Measurements from ENCODE around the gene BHLHE23.
"Not testable (repeated sequence)": the region's sequence is repeated elsewhere in the genome, so short reads cannot be mapped to it uniquely, and the experiment has no call there.

Gene BHLHE23

DNA sequence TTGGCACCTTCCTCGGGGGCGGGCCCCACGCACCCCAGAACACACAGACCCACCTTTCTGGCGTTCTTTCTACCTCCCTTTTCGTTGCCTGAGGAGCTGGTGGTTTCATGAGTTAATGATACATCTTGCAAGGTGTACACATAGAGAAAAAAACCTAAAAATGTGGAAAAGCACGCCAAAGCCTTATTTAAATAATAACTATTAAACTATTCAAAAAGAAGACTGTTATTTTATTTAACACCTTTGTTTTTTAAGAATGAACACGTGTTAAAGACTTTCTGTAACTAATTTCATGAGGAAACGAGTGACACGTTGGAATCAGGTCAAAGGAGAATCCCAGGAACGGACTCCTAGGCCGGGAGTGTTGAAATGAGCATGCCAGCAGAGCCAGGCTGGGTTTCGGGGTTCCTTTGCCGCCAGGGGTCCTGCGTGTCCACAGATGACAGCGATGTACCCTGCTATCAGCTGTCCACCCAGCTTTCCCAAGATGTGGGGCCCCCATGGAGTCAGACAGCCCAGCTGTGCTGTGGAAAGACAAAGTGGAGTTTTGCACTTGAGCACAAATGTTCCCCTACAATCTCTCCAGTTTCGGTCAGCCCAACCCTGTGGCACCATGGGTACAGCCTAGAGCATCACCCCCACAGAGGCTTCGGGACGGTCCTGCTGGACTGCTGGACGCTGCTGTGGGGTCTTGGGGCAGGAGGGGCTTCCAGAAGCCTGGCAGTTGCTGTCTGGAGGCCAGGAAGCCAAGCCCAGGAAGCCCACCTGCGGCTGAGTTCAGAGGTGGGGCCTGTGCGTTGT, 38.2 kb downstream of the BHLHE23 start:
- intact Hi-C loops (cut with DNase I): no loop called here

DNA sequence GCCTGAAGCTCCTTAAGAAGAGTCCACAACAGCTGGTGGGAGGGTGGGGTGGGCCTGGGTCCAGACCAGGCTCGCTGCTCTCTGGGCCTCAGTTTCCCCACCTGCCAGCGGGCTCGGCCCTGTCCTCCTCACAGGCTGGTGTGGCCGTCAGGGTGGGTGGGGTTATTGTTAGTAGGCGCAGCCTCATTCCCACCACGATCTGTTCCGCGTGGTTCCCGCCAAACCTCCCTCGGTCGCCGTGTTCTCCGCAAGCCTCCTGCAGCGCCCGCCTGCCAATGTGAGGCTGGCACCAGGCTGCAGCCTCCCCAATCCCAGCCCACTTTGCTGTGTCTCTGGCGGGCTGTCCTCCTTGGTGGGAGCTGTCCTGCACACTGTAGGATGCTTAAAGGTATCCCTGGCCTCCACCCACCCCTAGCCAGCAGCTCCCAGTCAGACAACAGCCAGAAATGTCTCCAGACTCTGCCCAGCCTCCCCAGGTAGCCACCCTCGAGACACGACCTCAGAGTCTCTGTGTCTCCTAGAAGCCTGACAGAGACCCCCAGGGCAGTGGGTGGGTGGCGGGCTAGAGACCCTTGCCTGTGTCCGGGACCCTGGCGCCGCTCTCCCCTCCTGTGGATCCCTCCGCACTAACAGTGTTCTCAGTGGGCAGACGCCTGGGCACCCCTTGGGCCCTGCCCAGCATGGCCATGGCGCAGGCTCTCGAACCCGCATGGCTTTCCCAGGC, 39.0 kb downstream of the BHLHE23 start:
- intact Hi-C loops (cut with DNase I): no loop called here
- no peak for DNase-seq

More for the DNA sequence above, 38.2 kb downstream of the BHLHE23 start:
- no peak for DNase-seq

DNA sequence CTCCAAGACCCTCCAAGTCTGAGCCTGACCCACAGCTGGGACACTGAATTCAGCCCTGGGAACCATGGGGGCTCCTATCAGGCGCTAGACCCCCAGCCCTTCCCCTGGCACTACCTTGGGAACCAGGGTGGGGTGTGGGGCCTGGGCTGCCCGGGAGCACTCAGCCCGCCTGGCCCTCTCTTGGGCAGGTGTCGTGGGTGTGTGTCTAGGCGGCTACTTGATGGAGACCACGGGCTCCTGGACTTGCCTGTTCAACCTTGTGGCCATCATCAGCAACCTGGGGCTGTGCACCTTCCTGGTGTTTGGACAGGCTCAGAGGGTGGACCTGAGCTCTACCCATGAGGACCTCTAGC, 39.6 kb downstream of the BHLHE23 start:
- intact Hi-C loops (cut with DNase I): no loop called here
- no peak for DNase-seq

DNA sequence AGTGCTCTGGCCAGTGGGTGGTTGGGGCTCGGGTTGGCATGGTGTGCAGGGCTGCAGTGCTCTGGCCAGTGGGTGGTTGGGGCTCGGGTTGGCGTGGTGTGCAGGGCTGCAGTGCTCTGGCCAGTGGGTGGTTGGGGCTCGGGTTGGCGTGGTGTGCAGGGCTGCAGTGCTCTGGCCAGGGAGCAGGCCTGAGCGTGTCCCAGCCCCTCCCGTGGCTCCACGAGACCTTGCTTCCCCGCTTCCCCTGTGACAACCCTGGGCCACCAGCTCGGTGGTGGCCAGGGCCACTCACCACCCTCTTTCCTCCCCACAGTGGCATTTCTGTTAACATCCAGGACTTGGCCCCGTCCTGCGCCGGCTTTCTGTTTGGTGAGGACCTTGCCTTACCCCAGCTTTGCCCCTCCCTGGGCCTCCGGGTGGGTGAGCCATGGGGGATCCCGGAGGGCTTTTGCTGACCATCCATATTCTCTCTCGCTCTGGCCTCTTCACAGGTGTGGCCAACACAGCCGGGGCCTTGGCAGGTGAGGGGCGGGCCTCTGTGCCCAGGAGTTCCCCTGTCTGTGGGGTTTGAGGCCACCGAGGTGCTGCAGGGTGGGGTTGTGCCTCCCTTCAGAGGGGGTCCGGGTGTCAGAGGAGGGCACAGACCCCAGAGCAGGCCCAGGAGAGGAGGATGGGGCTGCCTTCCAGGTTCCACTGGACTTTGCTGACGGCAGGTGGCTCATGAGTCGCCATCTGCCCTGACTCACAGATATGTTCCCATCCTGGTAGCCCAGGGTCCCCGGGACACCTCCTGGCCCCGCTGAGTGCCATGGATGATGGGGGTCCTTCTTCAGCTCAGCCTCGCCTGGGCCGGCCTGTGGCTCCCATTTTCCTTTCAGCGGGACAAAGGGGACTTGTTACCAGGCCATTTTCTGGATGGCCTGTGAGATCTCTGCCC, 40.3 kb downstream of the BHLHE23 start:
- no peak for DNase-seq
- intact Hi-C loops (cut with DNase I): no loop called here

DNA sequence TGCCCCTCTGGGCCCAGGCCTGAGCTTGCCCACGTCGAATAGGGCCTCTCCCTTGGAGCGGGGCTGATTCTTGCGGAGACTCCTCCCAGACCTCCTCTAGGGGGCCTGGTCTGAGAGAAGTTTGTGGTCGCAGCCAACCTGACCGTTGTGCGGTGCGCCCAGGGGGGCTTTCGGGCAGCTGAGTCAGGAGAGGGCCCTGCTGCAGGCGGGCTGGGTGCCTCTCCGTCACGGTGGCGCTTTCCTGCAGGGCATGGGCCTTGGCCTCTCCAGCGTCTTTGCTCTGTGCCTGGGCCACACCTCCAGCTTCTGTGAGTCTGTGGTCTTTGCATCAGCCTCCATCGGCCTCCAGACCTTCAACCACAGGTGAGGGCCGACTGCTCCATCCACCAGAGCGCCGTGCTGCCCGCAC, 41.4 kb downstream of the BHLHE23 start:
- no peak for DNase-seq
- intact Hi-C loops (cut with DNase I): no loop called here

DNA sequence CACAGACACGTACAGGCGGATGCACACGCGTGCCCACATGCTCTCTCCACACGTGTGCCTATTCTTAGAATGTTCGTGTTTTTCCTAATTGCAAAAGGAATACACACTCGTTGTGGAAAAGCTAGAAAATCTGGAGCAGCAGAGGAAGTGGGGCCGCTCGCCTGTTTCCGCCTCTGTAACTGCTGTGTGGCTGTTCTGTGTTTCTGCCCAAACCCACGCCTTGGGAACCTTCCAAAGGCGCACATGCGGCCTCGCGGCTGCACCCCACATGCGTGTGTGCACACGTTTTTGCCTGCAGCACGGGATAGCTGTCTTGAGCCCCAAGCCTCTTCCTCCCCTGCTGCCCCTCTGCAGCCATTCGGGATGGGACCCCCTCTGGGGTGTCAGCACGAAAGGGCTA, 42.1 kb downstream of the BHLHE23 start:
- no peak for DNase-seq
- intact Hi-C loops (cut with DNase I): no loop called here

DNA sequence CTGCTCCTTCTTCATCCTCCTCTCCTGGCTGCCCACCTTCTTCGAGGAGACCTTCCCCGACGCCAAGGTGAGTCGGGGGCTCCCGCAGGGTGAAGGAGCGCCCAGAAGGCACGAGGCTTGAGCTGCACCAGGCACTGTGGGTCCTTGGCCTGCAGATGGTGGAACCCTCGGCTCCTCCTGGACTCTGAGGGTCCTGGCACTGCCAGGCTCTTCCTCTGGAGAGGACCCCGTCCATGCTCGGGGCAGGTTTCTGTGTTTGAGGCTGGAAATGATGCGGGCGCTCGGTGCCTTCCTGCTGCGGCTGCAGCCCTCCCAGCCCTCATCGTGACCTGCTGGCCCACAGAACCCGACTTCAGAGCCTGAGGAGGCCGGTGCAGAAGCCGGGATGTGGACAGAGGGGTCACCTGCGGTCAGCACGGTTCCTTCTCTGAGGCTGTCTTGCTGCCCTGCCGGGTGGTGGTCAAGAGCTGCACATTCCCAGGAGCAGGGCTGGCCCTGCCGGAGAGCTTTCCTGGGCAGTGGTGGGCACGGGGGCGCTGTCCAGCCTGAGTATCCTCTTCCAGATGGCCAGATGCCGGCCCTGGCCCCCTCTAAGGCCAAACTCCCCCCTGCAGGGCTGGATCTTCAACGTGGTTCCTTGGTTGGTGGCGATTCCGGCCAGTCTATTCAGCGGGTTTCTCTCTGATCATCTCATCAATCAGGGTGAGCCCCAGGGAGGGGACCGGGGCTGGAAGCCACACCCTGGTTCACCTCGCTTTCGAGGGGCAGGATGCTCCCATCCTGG, 43.0 kb downstream of the BHLHE23 start:
- intact Hi-C loops (cut with DNase I): no loop called here
- no peak for DNase-seq

DNA sequence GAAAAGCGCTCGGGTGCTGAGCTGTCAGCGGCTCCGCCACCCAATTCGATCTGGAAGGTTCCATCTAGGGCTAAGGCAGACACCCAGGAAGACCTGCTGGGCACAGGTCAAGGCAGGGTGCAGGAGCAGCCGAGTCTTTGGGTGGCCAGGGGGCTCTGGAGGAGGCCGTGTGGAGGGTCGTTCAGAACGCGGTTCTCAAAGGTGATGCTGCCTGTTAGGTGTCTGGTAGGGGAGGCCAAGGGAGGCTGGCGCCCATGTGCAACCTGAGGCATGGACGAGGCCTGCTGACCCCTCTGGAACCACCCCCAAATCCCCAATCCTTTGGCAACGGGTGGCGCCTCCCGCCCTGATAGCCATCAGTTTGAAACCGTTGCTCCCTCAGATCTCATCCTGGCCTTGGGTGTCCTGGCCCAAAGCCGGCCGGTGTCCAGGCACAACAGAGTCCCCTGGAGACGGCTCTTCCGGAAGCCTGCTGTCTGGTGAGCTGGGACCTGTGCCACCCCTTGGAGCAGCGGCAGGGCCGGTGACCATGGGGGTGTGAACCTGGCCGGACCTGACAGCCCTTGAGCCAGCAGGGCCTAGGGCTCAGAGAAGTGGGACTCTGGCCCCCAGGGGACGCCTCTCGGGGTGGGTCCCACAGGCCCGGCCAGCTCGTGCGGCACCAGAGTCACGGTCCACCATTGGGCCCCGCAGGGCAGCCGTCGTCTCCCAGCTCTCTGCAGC, 43.7 kb downstream of the BHLHE23 start:
- DNase-seq: no peak
- intact Hi-C loops (cut with DNase I): no loop called here

DNA sequence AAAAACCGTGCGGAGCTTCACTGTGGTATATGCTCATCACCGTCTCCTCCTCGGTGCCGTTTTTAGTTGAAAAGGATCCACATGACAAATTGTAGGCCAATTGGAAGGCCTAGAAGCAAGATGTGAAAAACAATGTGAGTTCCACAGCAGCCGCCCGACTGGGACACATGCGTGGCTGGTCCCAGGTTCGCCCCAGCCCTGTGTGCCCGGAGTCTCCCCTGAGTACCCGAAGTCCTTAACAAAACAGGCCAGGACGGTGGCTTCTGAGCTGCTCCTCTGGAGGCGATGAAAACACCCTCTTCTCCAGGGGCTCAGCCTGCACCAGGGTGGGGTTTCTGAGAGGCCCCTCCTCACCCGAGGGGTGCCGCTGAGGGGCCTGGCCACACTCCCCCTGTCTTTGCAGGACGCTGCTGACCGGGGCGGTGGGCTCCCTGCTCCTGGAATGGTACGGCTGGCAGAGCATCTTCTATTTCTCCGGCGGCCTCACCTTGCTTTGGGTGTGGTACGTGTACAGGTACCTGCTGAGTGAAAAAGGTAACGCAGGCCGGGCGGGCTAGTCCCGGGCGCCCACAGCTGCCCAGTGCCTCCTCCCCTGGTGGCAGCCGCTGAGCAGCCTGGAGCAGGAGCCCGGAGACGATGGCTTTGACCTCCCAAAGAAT, 44.4 kb downstream of the BHLHE23 start:
- no peak for DNase-seq
- intact Hi-C loops (cut with DNase I): no loop called here

DNA sequence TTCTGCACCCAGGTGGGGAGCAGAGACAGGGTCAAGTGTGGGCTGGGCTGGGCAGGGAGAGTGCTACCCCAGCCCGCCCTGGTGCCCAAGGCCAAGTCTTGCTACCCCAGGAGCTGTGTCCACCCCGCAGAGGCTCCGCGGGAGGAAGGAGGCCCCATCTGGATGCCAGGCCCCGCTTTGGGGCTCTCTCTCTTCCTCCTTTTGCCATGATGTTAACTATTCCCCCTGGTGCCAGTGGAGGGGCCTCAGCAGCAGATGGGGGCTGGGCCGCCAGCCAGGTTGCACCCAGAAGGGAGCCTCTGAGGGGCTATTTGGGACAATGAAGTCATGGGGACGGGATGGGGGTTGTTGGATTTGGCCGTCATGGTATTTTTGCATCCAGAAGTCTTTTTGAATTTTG, 45.0 kb downstream of the BHLHE23 start:
- intact Hi-C loops (cut with DNase I): no loop called here
- no peak for DNase-seq

DNA sequence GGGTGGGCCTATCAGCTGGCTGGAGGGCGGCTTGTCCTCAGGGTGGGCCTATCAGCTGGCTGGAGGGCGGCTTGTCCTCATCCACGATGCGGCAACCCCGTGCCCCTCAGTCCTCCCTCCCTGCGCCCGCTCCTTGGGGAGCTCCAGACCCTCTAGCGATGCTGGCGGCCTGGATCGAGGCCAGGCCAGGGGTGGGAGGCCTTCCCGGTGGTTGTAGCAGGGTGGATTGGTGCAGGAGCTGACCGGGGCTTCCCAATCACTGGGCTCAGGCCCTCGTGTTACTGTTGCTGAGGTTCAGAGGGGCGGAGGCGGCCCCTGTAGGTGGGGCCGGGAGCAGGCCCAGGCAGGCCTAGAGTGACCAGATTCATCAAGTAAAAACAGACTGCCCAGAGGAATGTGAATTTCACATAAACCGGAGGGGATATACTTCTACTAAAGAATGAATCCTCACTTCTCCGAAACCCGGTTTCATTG, 45.4 kb downstream of the BHLHE23 start:
- DNase-seq: no peak
- intact Hi-C loops (cut with DNase I): no loop called here

DNA sequence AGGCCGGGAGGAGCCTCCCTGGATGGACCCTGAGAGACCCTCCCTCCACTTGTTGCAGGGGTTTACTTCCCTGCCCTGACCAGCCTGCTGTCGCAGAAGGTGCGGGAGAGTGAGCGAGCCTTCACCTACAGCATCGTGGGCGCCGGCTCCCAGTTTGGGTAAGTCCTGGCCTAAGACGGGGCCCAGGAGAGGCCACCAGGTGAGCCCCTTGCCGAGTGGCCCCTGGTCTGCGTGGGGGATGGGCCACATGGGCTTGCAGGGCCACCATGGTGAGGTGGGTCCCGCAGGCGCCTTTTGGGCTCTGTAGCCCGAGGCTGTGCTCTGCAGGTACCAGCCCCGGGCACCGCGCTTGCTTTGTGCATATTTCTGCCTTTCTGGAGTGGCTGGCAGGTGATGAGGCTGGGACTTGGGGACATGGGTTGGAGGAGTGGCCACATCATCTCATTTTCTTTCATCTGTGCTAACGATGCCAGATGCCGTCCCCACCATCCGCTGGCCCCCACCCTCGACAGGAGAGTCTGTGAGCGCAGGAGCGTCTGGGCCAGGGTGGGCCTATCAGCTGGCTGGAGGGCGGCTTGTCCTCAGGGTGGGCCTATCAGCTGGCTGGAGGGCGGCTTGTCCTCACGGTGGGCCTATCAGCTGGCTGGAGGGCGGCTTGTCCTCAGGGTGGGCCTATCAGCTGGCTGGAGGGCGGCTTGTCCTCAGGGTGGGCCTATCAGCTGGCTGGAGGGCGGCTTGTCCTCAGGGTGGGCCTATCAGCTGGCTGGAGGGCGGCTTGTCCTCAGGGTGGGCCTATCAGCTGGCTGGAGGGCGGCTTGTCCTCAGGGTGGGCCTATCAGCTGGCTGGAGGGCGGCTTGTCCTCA, 46.1 kb downstream of the BHLHE23 start:
- intact Hi-C loops (cut with DNase I): not testable (repeated sequence)
- peak in 2 of 42 donors; percentile 21 to 46 for DNase-seq

DNA sequence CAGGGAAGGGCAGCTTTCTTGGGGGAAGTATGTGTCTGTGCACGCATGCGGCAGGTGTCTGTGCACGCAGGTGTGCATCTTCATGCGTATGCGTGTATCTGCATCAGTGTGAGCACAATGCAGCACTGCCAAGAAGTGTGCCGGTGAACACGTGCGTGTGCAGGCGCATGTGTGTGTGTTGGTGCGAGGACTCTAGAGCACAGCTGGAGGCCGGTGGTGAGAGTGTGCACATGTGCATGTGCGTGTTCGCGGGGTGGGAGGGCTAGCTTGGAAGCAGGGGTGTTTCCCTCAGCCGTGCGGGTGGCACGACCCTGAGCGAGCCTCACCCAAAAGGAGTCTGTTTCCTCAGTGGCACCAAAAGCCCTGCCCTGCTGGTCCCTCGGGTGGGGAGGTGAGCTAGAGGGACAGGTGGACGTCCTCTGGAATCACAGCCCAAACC, 46.7 kb downstream of the BHLHE23 start:
- intact Hi-C loops (cut with DNase I): no loop called here
- DNase-seq: no peak

DNA sequence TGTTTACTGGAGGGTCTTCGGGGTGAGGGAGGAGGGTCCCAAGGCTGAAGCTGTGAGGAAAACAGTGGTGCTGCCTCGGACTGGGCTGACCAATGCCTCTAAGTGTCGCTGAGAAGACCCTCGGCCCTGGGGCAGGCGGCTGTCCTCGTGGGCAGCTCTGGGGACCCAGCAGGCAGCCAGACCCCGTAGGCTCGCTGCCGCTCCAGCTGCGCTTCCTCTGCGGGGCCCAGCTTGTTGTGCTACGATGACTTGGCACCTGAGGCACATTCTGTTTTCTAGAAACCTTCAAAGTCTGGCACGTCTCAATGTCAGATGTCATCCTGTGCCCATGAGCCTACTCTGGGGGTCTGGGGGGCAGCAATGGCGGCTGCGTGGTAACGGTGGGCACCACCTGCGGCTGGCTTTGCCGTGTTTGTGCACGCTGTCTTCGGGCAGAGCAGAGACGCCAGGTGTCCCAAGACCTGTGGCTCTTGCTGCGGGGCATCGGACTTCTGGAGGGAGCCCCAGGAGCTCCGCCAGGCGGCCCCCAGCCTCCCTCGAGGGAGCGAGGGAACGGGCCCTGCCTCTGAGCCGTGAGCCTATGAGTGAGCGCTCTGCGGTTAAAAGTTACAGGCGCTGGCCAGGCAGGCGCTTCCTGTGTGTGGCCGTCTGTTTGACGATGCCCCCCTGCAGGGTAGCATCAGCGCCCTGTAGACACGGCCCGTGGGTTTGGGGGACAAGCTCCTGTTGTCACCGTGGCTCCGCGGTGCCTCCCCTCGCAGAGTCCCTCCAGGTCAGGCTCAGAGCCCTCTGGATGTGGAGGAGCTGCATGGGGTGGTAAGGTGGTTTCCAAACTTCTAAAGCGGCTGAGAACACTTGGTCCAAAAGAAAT, 47.4 kb downstream of the BHLHE23 start:
- intact Hi-C loops (cut with DNase I): no loop called here

DNA sequence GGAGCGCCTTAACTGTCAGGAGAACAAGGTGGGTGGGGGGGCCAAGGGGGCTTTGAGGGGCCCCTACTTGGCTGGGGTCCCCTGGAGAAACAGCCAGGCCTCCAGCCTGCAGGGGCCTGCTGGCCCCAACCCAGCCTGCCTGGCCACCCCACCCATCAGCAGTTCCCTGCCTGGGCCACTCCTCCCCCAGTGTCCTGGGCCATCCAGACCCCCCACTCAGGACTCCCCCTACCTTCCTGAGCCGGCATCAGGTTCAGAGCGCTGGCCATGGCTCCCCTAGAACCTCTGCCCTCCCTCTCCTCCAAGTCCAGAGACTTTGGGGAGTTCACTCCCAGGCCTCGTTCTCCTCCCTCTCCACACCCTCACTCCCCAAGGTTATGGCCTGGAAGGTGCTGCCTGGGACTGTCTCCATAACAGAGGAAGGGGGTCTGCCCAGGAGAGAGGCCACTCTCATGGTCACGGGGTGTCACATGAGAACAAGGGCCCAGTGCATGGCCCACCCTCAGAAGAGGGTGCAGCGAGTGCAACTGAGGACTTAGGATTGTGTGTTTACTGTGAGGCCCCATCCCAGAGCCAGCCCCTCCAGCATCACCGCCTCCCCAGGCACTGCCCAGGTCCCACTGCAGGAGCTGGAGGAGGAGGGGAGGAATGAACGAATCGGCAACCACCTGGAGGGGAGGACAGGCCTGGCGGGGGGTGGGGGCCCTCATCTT, 48.2 kb downstream of the BHLHE23 start:
- DNase-seq: no peak

More for the DNA sequence above, 47.4 kb downstream of the BHLHE23 start:
- DNase-seq: no peak

More for the DNA sequence above, 48.2 kb downstream of the BHLHE23 start:
- intact Hi-C loops (cut with DNase I): no loop called here
